Measurements from ENCODE around the gene TBCC.

Gene TBCC

GRCh38 chr6:42788671-42789070 is 42.8 kb upstream of the TBCC start:
- no peak for TF ChIP-seq ESRRG (CRISPR knock-in tag; IDR thresholded peaks at IDR 0.05)
- TF ChIP-seq ZFP3 (CRISPR knock-in tag; IDR thresholded peaks at IDR 0.05): no peak
- TF ChIP-seq PATZ1 (CRISPR knock-in tag; IDR thresholded peaks at IDR 0.05; ENCODE audit: borderline replicate concordance): no peak
- TF ChIP-seq ZFP30 (CRISPR knock-in tag; IDR thresholded peaks at IDR 0.05): no peak
- no peak for TF ChIP-seq CSRNP3 (CRISPR knock-in tag; IDR thresholded peaks at IDR 0.05)
- TF ChIP-seq RARB (CRISPR knock-in tag; IDR thresholded peaks at IDR 0.05): no peak
- TF ChIP-seq TSHZ2 (CRISPR knock-in tag; IDR thresholded peaks at IDR 0.05): no peak
- TF ChIP-seq ZNF565 (CRISPR knock-in tag; conservative IDR thresholded peaks at IDR 0.05; ENCODE audit: low read depth): no peak
- TF ChIP-seq BACH2 (CRISPR knock-in tag; IDR thresholded peaks at IDR 0.05; ENCODE audit: borderline replicate concordance): no peak
- TF ChIP-seq ISL1 (CRISPR knock-in tag; IDR thresholded peaks at IDR 0.05): no peak
- TF ChIP-seq TCF4 (CRISPR knock-in tag; IDR thresholded peaks at IDR 0.05; ENCODE audit: borderline replicate concordance): no peak
- no peak for TF ChIP-seq OSR1 (CRISPR knock-in tag; IDR thresholded peaks at IDR 0.05)
- no peak for TF ChIP-seq CREB5 (CRISPR knock-in tag; IDR thresholded peaks at IDR 0.05; ENCODE audit: low read depth)
- ATAC-seq: no peak

GRCh38 chr6:42787063-42787472 is 41.2 kb upstream of the TBCC start:
- TF ChIP-seq ZFP3 (CRISPR knock-in tag; IDR thresholded peaks at IDR 0.05) (no peak), OSR1 (CRISPR knock-in tag; IDR thresholded peaks at IDR 0.05) (no peak), GLIS3 (CRISPR knock-in tag; IDR thresholded peaks at IDR 0.05) (no peak), POU6F1 (CRISPR knock-in tag; IDR thresholded peaks at IDR 0.05; ENCODE audit: borderline replicate concordance, low read depth) (no peak), ZFP30 (CRISPR knock-in tag; IDR thresholded peaks at IDR 0.05) (no peak), ISL1 (CRISPR knock-in tag; IDR thresholded peaks at IDR 0.05) (no peak), BACH2 (CRISPR knock-in tag; IDR thresholded peaks at IDR 0.05; ENCODE audit: borderline replicate concordance) (no peak), PPARA (CRISPR knock-in tag; IDR thresholded peaks at IDR 0.05; ENCODE audit: borderline replicate concordance) (no peak), ZNF8 (CRISPR knock-in tag; IDR thresholded peaks at IDR 0.05) (no peak), SNAI2 (CRISPR knock-in tag; IDR thresholded peaks at IDR 0.05) (no peak), PATZ1 (CRISPR knock-in tag; IDR thresholded peaks at IDR 0.05; ENCODE audit: borderline replicate concordance) (no peak), ZC3H10 (CRISPR knock-in tag; IDR thresholded peaks at IDR 0.05) (no peak)
- no peak for ATAC-seq

- TF ChIP-seq PATZ1 (CRISPR knock-in tag; IDR thresholded peaks at IDR 0.05; ENCODE audit: borderline replicate concordance) (no peak), ZC3H10 (CRISPR knock-in tag; IDR thresholded peaks at IDR 0.05) (no peak), OSR1 (CRISPR knock-in tag; IDR thresholded peaks at IDR 0.05) (no peak), ZFP30 (CRISPR knock-in tag; IDR thresholded peaks at IDR 0.05) (no peak)
- ATAC-seq: no peak
These were observed 40.7 kb upstream of the TBCC start for GRCh38 chr6:42786525-42786985.
